Measurements from ENCODE around the gene IL16.

- TF ChIP-seq ZBTB33 (IDR thresholded peaks at IDR 0.05) (no peak), CTCF (IDR thresholded peaks at IDR 0.05; ENCODE audit: low read depth, low read length, missing input control) (no peak), YY1 (IDR thresholded peaks at IDR 0.05) (no peak), EGR1 (IDR thresholded peaks at IDR 0.05; ENCODE audit: low read depth in 2 of 2) (no peak), TAF1 (conservative IDR thresholded peaks at IDR 0.05) (no peak), SP1 (IDR thresholded peaks at IDR 0.05) (no peak), HNF4A (conservative IDR thresholded peaks at IDR 0.05) (no peak)
Observed at GRCh38 chr15:81326466-81327212, 130.0 kb downstream of the IL16 start.

All from liver (tissue), 3 donors.